Motor neuron (in vitro differentiated cells): ENCODE measurements around the gene C11orf91. TPM values are rescaled to one million over a fixed set of nuclear protein-coding genes. Genes with fewer than 3 reads are reported as not detected.

Experiments
- ATAC-seq, 8 experiments: fragments of 200-7000 bp; cut with Tn5 transposase; replicated peaks in 6 of 8; 2 replicates each; pipeline ENCODE4 v1.8.0; 2021; ENCODE audit warnings: mild to moderate bottlenecking in 8 of 8, moderate library complexity in 8 of 8
- H3K27ac ChIP-seq, 2 donors: fragments of 250-450 bp; sonication (Bioruptor Pico); 2 replicates each; pipeline ENCODE4 v1.9.0; 2021; ENCODE audit warnings: antibody characterized with exemption in 2 of 2, mild to moderate bottlenecking in 2 of 2, moderate library complexity in 1 of 2
- H3K4me1 ChIP-seq, 2 donors: fragments of 250-450 bp; sonication (Bioruptor Pico); replicated peaks in 1 of 2; 2 replicates each; pipeline ENCODE4 v1.6.1; 2021; ENCODE audit warnings: antibody characterized with exemption in 2 of 2, mild to moderate bottlenecking in 2 of 2, moderate library complexity in 1 of 2
- H3K4me3 ChIP-seq, 5 donors: fragments of 250-450 bp; sonication (Bioruptor Pico); 2 replicates each; pipeline ENCODE4 v1.9.0; 2021; ENCODE audit warnings: antibody characterized with exemption in 5 of 5, mild to moderate bottlenecking in 5 of 5, moderate library complexity in 4 of 5
- WGBS, 10 experiments: fragments of 450-650 bp; shearing (Covaris generic); methylation state at CpG; one replicate each; pipeline ENCODE4 v1.0.0; 2022; 5-methylcytosine and 5-hydroxymethylcytosine counted together
- in situ Hi-C, 9 experiments: fragments of 400-800 bp; cut with MboI; loops; one replicate each; pipeline ENCODE4 v1.15.0; 2021; ENCODE audit warnings: low sequenced_read_pairs in 9 of 9, low pct_unique_long_range_greater_than_20kb in 2 of 9; ENCODE audit not compliant: unreplicated experiment in 9 of 9
- total RNA-seq, 8 experiments: library from RNA; unstranded; fragments of 300-600 nt; gene quantifications; 2 replicates each; pipeline versions ENCODE4 v1.2.3 to v1.2.4, GENCODE V29; 2022

C11orf91 gene, protein sequence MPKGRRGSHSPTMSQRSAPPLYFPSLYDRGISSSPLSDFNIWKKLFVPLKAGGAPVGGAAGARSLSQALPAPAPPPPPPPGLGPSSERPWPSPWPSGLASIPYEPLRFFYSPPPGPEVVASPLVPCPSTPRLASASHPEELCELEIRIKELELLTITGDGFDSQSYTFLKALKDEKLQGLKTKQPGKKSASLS
- total RNA-seq = under 1 TPM in 4 of 8 experiments, not detected in 4; 0.38 to 0.81 (median 0.66) TPM

DNA sequence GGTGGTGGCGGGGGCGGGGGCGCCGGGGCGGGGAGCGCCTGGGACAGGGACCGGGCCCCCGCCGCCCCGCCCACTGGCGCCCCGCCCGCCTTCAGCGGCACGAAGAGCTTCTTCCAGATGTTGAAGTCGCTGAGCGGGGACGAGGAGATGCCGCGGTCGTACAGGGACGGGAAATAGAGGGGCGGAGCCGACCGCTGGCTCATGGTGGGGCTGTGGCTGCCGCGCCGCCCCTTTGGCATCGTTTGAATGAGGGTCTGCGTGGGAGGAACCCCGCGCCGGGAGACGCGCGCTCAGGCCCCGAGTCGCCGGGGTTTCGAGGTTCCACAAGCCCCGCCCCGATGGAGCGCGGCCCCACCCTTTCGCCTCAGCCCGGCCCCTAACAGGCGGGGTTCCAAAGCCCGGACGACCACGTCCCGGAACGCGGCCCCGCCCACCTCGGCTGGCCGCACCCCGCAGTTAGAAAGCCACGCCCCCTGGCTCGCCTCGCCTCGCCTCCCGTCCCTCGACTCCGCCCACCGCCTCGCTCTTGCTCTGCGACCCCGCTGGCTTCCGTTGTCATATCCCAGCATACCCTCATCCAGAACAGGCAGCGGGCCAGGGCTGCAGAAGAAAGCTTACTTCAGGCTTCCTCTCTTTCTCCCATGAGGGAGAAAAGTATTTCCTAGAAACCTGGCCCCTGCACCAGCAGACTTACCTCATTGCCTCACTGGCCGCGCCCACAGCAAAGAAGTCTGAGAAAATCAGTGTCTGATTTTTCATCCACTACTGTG is at the start of gene C11orf91:
C11orf91 (minus strand) TSS at position 325 of the 770 bp plus-strand sequence; CDS start at position 239, 86 bp downstream.
- peaks cover 13 to 20% of the 10 kb centered on the region in 2 donors for H3K4me1 ChIP-seq
- WGBS, 10 experiments = 1 to 44% (median 20%) methylated on average over 1 to 14 of the region's 72 CpGs; no CpG with 5 or more reads in 5 of the 10 experiments

DNA sequence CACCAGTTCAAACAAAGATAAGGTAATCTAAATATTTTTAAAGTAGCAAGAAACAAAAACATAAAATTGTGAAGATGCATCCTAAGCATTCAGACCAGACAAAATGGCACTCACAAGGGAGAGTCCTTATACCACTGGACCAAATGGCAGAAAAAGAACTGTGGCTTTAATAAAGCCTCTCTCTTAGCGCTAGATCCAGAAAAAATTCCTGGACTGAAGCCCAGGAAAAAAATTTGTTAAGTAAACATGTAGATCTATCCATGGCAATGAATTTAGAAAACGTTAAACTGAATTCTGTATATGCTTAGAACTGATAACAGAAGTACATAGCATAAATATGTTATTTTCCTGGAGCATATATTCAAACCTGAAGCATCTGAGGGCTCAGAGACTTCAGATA is 47.4 kb upstream of the C11orf91 start:
- H3K27ac ChIP-seq = no peak overlapping the region
- H3K4me3 ChIP-seq = no peak overlapping the region
- ATAC-seq = peak in 1 of 8 experiments; percentile 91
- no peaks in the 10 kb centered on the region for H3K4me1 ChIP-seq
- in situ Hi-C loops = no loop called here
- 0 to 100% (median 56%) methylated on average over 1 to 2 of the region's 2 CpGs; no CpG with 5 or more reads in 2 of the 10 experiments for WGBS, 10 experiments

More for the DNA sequence above, at the start of gene C11orf91:
- in situ Hi-C loops = no loop called here
- peak within 1 kb of the TSS; percentile 39 to 51 (median 44) for H3K4me3 ChIP-seq
- peak within 1 kb of the TSS; percentile 50 to 84 for H3K27ac ChIP-seq
- peak; percentile 55 to 91 (median 88) for ATAC-seq

DNA sequence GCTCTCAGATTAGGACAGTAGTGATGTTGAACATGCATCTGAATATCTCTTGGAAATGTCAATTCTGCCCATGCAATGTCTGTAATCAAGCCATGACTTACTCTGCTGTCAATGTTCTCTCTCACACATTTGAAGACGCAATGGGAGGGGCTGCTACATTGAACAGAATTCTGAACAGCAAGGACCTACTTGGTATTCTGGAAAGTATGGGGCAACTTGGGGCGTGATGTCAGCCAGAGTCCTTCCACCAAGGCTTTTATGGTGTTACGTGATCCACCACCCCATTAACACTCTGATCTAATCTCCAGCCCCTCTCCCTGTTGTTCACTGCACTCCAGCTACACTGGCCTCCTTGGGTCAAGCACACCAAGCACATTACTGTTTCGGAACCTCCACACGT is 42.7 kb upstream of the C11orf91 start:
- no peaks in the 10 kb centered on the region for H3K4me1 ChIP-seq
- H3K27ac ChIP-seq = no peak overlapping the region
- WGBS, 10 experiments = 80 to 100% (median 89%) methylated on average over 1 to 5 of the region's 5 CpGs; no CpG with 5 or more reads in 3 of the 10 experiments
- ATAC-seq = no peak
- no peak overlapping the region for H3K4me3 ChIP-seq
- in situ Hi-C loops = no loop called here

DNA sequence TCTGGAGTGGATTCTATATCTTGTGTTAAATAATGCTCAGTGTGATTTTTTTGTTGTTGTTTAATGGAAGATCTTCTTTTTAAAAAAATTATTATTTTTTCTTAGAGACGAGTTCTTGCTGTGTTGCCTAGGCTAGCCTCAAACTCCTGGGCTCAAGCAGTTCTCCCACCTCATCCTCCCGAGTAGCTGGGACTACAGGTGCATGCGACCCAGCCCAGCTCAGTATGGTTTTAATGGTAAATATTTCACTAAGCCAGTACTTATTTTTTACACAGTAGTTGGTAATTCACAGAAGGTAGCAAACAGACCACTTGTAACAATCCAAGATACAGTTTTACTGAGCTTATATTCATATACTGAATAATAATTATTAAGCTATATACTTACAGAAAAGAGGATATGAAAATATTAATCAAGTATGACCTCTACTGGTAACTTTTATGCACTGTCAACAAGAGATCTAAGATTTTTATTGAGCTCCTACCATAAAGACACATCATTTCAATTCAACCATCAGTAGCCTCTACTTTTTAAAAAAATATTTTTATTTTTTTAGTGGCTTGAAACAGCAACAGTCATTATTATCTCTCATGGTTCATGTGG is 41.7 kb upstream of the C11orf91 start:
- 0 to 100% (median 80%) methylated on average over 1 to 3 of the region's 3 CpGs; no CpG with 5 or more reads in 3 of the 10 experiments for WGBS, 10 experiments
- Histone ChIP-seq H3K4me1 (no peaks in the 10 kb centered on the region), H3K27ac (no peak overlapping the region), H3K4me3 (no peak overlapping the region)
- peak in 3 of 8 experiments; percentile 46 to 50 (median 49) for ATAC-seq
- in situ Hi-C loops = no loop called here

DNA sequence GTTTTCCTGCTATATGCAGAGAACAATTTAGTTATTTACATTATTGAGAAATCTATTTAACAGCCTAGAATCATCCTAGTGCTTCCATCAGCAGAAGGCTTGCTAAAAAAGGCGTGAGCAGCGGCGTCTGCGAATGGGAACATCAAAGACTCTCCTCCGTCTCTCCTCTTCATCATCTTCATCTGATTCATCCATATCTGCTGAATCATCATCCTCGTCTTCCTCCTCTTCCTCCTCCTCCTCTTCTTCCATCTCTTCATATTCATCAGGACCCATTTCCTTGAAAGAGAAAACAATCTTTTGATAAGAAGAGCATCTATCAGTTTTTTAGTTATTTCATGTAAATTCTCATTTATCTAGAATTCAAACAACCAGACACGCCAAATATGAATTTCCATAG is 41.2 kb upstream of the C11orf91 start:
- H3K27ac ChIP-seq = no peak overlapping the region
- peaks cover 0 to under 1% of the 10 kb centered on the region in 2 donors for H3K4me1 ChIP-seq
- in situ Hi-C loops = no loop called here
- ATAC-seq = no peak
- 25 to 100% (median 88%) methylated on average over 2 to 7 of the region's 7 CpGs for WGBS, 10 experiments
- no peak overlapping the region for H3K4me3 ChIP-seq

DNA sequence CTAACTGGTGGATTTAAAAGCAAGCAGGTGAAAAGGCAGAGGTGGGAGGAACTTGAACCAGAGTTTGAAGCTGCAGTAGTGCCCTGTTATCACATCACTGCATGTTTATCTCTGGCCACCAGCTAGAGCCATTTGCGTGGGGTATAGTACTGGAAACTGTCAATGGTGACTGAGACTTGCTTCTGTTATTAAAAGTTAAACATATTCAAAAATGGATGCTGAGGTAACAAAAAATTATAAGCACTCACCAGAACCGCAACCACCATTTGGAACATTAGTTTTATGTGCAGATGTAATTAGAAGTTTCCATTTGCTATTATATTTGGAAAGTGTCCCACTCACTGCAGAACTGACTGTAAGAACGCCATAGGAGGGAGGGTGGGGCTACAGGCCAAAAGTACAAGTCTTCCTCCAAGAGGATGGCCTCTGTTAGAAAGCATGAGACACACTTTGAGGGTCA is 36.8 kb upstream of the C11orf91 start:
- in situ Hi-C loops = no loop called here
- WGBS, 10 experiments = 0 to 100% (median 90%) methylated on average over 1 to 3 of the region's 3 CpGs
- ATAC-seq = no peak
- no peak overlapping the region for H3K27ac ChIP-seq
- peaks cover 10 to 20% of the 10 kb centered on the region in 2 donors for H3K4me1 ChIP-seq
- H3K4me3 ChIP-seq = no peak overlapping the region

DNA sequence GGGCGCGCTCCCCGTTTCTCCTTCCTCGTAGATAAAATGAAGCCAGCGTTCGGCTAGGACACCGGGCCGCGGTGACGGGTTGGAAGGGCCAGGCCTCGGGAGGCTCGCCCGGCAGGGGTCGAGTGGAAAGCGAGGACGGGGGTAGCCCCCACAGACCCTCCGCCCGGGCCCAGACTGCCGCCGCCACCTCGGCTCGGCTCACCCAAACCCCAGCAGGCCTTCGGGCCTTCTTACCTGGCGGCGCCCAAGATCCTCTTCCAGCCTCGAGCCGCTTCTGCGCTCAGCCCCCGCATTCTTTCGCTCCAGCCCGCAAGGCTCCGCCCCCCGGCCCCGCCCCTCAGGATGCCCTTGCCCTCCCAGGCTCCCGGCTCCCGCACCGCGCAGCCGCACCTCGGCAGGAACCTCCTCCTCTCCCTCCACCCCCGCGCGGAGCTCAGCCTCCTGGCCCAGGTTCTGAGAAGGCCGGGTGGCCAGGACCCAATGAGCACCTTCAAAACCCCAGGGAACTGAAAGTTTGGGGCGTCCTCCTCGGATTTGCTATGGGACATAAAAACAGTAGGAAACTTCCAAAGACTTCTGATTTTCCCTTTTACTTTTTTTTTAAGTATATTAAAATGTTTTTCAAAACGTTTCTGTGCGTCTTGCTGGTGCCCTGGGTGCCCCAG is 35.7 kb upstream of the C11orf91 start, which contains the start of gene CD59:
CD59 (minus strand) TSS at position 276 of the 665 bp plus-strand sequence. CDS start 13,978 bp downstream, outside the sequence.
- in situ Hi-C loops = no loop called here
- Histone ChIP-seq H3K27ac (no peak within 1 kb of the TSS), H3K4me1 (peaks cover 10 to 20% of the 10 kb centered on the region in 2 donors), H3K4me3 (peak within 1 kb of the TSS; percentile 62 to 88 (median 70))
- peak; percentile 71 to 96 (median 94) for ATAC-seq
- WGBS, 10 experiments = 0 to 80% (median 1%) methylated on average over 1 to 13 of the region's 48 CpGs; no CpG with 5 or more reads in 4 of the 10 experiments

DNA sequence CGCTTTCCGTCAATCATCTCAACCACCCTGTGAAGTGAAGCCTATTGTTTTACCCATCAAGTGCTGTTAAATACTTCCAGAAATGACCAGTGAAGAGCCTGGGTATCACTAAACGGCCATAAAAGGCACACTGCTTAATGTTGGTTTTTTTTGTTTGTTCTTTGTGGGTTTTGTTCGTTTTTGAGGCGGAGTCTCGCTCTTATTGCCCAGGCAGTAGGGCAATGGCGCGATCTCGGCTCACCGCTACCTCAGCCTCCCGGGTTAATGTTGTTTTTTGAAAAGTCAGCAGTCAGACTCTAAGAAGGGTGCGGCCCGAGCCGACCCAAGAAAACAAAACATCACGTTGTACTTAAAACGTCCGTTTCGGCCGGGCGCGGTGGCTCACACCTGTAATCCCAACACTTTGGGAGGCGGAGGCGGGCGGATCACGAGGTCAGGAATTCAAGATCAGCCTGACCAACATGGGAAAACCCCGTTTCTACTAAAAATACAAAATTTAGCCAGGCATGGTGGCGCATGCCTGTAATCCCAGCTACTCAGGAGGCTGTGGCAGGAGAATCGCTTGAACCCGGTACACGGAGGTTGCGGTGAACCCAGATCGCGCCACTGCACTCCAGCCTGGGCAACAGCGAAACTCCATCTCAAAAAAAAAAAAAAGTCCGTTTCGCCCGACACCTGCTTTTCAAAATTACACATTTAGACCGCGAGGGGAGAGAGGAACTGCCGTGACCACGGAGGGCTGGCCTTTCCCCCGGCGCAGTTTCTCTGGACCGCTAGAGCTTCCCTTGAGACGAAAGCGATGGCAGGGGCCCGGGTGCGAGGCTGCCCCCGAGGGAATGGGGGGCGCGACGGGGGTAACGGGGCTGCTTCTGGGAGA is 34.9 kb upstream of the C11orf91 start:
- in situ Hi-C loops = no loop called here
- H3K4me1 ChIP-seq = peaks cover 10 to 20% of the 10 kb centered on the region in 2 donors
- WGBS, 10 experiments = 0 to 8% (median 2%) methylated on average over 2 to 28 of the region's 53 CpGs; no CpG with 5 or more reads in 1 of the 10 experiments
- H3K4me3 ChIP-seq = peak overlapping the region; percentile 62 to 88 (median 70)
- no peak overlapping the region for H3K27ac ChIP-seq
- ATAC-seq = peak; percentile 8 to 65 (median 56)

DNA sequence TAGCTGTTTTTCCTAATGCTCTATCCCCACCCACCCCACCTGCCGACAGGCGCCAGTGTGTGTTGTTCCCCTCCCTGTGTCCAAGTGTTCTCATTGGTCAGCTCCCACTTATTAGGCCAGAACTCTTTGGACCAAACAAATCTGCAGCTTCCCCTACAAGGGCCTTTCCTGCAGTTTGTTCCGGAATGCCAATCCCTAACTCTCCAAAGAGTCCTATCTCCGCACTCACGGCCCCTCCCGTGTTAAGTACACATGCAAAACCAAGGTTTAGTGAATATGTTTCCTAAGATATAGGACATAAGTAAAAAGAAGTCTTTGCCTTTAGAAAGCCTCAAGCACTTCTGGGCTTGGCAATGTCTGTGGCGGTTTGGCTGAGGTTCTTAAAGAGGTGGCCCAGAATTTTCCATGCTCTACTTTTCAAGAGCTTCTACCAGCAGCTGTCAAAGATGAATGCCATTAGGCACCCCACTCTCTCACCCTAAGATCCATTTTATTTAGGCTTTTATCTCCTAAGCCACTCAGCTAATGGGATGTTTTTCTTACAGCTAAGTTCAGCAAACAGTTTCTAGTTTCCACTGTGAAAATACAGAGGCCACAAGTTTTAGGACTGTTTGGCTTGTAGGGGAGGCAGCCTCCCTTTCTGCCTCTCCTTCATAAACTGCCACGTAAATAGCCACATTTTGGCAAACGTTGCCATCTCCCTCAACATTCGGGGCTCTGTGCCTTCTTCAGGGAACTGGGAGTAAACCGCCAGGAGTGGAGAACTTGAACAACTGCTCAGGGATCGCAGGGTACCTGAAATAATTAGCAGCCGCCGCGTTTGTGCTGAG is 34.0 kb upstream of the C11orf91 start:
- in situ Hi-C loops = no loop called here
- peak in 1 of 8 experiments; percentile 3 for ATAC-seq
- peak overlapping the region; percentile 62 to 88 (median 70) for H3K4me3 ChIP-seq
- WGBS, 10 experiments = 2 to 93% (median 40%) methylated on average over 2 to 11 of the region's 15 CpGs
- H3K27ac ChIP-seq = no peak overlapping the region
- peaks cover 10 to 20% of the 10 kb centered on the region in 2 donors for H3K4me1 ChIP-seq

DNA sequence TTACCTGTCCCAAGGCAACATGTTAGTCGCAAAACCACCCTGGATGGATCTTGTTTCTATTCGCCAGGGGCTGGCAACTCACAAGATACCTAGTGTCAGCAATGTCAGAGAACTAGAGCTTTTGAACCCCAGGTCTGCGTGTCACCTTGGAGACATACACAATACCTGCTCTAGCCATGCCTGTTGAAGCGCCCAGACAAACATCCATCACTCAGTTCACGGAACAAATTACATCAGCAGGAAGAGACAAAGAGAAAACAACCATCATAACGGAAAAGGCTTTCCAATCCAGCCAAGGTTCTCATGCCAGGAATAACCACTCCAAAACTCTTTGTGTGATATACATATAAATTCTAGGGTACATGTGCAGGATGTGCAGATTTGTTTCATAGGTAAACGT is 33.4 kb upstream of the C11orf91 start:
- Histone ChIP-seq H3K4me1 (peaks cover 10 to 20% of the 10 kb centered on the region in 2 donors), H3K27ac (no peak overlapping the region), H3K4me3 (no peak overlapping the region)
- WGBS, 10 experiments = 0 to 100% (median 90%) methylated on average over 2 to 5 of the region's 7 CpGs; no CpG with 5 or more reads in 1 of the 10 experiments
- in situ Hi-C loops = no loop called here
- no peak for ATAC-seq
